Fibroblast of skin of abdomen (primary cell): Measurements from ENCODE around the gene MCM3AP.
"Not testable (repeated sequence)": the region's sequence is repeated elsewhere in the genome, so short reads cannot be mapped to it uniquely, and the experiment has no call there.

Source experiments
- DNase-seq: peaks from one replicate; pipeline ENCODE4 v3.0.0-alpha.2; 2013

The MCM3AP gene

DNA sequence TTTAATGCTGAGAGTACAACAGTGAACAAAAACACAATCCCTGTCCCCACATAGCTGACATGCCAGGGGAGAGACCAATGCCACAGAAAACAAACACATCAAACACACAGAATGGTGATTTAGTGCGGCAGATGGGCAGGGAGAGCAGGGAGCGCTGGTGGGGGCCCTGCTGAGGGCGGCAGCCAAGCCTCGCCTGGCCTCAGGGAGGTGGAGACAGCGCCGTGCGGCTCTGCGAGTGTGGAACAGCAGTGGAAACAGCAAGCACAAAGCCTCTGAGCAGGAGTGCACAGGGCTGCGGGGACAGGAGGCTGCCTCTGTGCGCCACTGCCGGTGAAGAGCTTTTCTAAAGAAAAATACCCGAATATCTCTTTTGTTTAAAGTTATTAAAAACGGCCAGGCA is 17.0 kb downstream of the MCM3AP start:
- no peak for DNase-seq

DNA sequence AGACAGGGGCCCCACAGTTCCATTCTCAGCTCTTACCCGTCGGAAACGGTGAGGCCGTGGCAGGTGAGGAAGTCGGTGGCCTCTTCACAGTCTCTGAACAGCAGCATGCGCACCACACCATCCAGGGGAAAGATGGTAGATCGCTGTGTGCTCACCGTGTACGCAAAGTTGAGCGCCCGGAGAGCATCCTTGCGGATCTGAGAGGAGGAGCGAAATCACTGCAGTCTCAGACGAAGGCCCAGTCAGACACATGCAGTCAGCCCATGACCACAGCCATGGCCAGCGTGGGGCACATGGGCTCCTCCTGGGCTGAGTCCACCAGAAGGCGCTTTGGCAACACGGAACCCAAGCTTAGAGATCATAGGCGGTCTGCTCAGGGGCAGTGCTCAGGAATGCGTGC is 18.5 kb downstream of the MCM3AP start:
- DNase-seq, result no peak

DNA sequence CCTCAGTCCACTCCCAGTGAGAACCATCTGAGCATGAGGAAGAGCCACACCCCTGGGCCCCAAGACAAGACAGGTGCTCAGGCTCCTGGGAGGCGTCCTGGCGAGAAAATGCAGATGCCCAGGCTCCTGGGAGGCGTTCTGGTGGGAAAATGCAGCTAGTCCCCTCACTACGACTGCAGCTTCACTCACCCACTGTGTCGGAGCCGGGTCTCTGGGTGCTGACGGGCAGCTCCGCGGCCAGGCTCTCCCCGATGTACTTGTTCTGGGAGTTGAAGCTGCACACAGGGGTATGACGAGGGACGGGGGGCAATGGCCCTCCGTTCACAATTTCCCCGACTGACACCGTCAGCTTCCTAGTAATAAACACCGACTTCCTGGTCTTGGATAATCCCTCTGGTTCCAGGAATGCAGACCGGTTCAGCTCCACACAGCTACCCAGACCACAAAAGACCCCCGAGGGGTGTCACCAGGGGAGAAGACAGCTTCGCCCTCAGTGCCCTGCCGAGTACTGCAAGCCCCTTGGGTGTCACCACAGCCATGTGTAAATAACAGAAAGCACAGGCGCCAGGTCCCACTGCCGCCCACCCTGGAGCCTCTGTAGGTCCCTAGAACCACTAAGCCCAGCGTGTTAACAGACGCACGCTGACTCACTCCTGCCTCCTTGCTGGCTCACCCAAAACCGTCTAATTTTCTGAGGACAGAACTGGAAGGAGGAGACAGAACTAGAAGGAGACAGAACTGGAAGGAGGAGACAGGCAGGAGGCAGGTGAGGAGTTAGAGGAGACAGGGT is 19.5 kb downstream of the MCM3AP start:
- DNase-seq, result no peak

DNA sequence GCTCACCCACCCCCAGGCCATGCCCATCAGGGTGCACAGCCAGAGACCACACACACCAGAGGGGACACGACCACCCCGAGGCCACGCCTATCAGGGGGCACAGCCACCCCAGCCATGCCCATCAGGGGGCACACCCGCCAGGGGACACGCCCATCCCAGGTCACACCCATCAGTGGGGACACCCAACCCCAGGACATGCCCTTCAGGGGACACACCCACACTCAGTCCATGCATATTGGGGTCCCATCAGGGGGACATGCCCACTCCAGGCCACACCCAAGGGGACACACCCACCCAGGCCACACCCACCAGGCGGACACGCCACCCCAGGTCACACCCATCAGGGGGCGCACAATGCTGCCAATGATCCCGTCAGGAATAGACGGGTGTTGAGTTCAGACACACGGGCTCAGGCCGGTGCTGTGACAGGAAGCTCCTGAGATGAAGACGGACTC is 20.7 kb downstream of the MCM3AP start:
- no peak for DNase-seq

DNA sequence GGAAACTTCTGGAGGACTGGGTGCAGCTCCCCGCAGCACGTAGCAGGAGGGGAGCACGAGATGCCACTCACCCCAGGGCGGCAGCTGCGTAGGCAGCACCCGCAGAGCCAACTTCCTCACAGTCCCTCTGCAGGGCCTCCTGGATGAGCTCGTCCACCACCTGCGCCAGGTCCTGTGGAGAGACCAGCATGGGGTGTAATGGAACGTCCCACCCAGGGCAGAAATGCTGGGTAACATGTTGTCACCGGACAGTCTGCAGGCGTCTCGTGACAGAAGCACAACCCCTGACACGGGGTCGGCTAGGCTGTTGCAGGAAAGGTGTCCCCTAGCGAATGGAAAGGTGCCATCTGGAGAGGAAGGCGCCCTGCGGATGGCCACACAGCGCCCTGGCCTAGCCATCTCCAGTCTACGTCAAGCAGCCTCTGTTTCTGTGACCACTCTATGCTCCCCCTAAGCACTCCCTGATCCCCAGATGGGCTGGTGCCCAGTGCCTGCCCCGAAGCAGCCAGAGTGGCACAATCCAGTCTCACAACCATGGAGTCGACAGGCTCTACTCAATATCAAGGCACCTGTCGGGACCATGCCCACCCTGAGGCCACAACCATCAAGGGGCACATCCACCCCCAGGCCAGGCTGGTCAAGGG is 21.2 kb downstream of the MCM3AP start:
- DNase-seq, result no peak

DNA sequence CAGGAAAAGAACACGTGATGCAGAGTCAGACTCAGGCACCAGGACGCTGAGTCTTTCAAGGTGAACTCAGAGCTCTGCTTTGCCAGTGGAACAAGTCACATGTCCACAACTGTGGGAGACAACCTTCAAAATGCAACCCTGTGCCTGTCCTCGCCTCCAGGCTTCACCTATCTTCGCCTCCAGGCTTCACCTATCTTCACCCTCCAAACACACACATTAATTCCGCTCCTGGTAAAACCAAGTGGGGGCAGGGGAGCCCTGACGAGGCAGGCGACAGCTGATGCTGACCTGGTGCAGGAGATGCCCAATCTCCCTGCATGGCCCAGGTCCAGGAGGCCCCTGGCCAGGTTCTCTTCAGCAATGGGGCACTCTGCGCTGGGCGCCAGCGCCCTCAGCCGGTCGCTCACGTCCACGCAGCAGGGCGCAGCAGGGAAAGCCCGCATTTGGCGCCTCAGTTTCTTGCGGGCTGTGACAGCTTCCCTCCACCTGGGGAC is 28.9 kb downstream of the MCM3AP start:
- DNase-seq, result no peak

DNA sequence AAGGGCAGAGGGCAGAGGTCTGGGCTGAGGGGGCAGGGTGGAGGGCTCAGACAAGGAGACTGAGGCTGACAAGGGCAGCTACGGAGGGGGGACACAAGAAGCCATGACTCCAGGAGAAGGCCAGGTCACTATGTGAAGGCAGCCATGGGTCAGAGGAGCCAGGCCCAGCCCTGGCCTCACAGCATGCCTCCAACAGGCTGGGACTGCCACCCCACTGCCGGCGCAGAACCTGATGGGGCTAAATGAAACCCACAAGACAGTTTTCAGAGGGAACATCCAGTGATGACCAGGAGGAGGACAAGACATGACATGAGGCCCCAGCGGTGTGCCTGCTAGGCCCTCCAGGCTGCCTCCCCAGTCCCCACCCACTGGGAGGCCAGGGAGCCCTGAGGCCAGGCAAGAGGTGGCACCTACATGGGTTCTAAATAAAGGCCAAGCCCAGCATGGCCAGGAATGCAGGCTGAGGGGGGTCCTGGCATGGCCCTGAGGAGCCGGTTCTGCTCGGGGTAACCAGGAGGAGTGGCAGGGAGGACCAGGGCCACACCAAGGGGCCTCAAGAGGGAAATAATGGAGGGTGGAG is 29.6 kb downstream of the MCM3AP start:
- no peak for DNase-seq

DNA sequence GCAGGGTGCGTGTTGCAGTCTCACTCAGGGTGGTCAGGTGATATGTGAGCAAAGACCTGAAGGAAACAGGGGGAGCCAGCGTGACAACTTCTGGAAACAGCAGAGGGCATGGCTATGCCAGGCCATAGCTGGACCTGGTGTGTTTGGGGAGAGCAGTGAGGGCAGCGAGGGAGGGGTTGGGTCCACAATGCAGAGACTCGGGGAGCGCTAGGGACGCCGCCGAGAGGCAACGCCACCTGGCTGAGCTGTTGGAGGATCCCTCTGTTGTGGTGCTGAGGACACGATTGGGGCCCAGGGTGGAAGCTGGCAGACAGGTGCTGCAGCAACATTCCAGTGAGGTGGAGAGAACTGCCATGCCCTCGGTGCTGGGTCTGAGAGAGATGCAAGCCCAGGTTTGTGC is 30.2 kb downstream of the MCM3AP start:
- DNase-seq, result no peak

DNA sequence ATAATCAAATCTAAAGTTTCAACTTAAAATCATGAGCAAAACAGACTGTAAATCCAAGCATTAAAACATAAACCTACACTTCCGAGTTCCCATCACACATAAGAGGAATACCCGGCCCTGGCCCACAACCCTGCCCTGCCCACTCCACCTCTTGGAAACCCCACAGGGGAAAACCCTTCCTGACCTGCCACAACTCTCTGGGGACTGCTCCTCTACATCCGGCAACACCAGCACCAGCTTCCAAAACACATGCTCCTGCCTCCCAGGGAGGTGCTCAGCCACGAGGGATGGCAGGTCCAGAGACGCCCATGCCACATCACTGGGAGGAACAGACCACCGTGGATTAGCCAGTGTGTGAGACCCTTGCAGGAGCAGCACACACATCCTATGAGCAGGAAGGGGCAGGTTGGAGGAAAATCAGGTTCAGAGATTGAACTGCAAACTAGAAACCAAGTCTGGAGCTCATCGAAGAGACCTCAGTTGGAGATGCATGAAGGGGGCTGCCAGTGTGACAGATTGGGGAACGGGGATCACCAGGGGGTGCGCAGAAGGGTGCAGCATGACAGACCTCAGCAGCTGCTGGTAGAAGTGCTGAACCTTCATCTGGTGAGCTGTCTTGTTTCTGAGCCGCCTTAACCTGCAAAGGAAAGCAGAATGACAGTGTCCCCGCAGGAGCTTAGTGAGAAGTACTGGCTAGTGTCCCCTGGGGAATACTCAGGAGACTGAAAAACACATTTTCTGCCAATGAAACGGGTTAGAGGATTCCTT is 31.0 kb downstream of the MCM3AP start:
- DNase-seq, result no peak

DNA sequence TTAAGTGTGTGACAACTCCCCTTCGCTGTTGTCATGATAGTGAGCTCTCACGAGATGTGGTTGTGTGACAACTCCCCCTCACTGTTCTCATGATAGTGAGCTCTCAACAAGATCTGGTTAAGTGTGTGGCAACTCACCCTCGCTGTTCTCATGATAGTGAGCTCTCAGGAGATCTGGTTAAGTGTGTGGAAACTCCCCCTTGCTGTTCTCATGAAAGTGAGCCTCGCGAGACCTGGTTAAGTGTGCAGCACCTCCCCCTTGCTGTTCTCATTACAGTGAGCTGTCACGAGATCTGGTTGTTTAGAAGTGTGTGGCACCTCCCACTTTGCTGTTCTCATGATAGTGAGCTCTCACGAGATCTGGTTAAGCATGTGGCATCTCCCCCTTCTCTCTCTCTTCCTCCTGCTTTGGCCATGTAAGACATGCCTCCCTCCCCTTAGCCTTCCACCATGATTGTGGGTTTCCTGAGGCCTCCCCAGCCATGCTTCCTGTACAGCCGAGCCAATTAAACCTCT is 31.7 kb downstream of the MCM3AP start:
- DNase-seq, result peak; percentile 5

DNA sequence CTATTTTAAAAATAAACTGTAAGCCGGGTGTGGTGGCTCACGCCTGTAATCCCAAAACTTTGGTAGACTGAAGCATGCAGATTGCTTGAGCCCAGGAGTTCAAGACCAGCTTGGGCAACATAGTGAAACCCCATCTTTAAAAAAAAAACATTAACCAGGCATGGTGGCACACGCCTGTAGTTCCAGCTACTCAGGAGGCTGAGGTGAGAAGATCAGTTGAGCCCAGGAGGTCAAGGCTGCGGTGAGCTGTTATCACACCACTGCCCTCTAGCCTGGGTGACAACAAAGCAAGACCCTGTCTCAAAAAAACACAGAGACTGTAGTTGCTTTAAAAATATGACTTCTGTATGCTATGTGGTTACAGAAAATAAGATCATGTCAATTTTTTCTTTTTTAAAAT is 32.6 kb downstream of the MCM3AP start:
- no peak for DNase-seq

DNA sequence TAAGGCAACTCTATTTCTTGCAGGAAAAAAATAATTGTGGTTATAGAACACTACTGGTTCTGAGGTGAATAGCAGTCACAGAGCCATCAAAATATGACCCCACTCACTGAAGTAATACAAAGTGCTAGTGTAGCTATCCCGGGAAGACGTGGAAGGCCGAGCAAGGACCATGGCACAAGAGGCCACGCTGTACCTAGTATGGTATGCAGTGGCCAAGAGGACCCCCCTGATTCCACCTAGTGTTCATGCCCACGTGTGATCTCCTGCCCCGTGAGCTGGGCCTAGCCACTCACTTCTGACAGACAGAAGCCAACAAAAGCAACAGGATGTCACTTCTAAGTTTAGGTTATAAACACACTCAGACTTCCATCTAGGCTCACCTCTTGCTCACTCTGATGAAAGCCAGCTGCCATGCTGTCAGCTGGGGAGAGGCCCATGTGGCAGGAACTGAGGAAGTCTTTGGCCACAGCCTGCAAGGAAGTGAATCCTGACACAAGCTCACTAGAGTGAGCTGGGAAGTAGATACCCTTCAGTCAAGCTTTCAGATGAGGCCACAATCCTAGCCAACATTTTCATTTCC is 35.2 kb downstream of the MCM3AP start:
- DNase-seq, result no peak

DNA sequence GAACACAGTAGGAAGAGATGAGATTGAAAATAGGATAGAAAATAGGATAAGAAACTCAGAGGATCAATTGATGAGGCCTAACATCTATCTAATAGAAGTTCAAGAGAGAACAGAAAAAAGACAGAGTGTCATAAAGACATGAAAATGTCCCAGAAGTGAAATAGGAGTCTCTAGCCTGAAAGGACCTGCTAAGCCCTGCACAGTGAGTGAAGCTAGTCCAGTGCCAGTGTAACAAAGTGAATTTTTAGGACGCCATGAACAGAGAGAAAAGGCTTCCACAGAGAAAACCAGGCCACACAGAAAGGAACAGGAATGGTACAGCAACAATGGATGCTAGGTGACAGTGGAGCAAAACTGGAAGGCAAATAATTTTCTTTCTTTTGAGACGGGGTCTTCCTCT is 36.6 kb downstream of the MCM3AP start:
- DNase-seq, result no peak

DNA sequence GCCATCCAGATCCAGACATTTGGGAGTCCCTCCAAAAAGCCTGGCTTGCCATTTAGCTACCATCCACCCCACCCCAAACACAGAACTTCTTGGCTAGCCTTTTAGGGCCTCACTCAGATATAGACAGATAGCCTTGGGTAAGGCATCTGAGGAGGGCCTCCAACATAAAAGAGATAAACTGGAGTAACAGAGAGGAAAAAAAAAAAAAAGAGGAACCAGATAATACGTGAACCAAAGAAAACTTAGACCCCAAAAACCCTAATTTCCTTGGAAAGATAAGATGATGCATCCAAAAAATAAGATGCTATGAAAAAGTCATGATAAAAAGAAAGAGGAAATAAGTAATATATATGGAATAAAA is 37.0 kb downstream of the MCM3AP start:
- no peak for DNase-seq

DNA sequence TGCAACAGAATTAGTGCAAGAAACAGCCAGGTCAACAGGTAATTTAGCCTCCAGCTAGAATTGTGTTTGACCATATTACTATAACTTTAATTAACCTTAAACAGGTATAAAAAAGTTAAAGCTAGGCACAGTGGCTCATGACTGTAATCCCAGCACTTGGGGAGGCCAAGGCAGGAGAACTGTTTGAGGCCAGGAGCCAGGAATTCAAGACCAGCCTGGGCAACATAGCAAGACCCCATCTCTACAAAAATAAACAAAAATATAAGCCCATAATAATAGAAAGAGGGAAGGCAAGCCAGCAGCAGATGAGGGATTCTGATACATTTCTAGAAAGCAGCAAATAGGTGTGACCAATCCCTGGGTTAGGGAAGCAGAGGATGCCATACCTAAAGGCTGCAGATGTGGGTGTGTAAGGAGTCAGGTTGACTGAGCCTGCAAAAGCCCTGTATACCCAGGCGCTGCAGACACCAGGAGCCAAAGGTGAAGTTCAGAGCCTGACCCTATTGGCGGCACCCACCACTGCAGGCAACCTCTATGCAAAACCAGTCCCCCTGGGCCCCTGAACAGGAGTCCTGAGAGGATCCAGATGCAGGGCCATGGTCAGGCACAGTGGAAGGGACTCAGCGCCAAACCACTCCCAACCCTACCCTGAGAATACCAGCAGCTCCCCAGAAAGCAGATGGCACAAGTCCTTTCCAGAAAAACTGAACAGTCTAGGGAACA is 37.6 kb downstream of the MCM3AP start:
- DNase-seq, result no peak

DNA sequence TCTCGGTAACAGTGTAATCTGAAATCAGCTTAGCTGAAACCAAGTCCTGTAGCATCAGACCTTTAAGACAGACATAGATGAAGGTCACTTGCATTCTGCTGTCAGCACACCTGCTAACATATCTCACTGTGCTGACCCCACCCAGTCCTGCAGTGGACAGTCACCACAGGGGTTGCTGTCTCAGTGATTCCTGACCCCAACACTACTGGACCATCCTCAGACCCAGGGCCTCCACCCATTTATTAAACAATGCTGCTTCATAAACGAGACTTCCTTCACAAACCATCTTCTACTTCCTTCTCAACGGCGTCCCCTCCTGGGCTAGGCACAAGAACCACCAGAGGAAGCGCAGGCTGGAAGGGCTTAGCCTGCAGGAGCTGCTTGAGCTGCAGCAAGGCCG is 39.1 kb downstream of the MCM3AP start:
- no peak for DNase-seq

DNA sequence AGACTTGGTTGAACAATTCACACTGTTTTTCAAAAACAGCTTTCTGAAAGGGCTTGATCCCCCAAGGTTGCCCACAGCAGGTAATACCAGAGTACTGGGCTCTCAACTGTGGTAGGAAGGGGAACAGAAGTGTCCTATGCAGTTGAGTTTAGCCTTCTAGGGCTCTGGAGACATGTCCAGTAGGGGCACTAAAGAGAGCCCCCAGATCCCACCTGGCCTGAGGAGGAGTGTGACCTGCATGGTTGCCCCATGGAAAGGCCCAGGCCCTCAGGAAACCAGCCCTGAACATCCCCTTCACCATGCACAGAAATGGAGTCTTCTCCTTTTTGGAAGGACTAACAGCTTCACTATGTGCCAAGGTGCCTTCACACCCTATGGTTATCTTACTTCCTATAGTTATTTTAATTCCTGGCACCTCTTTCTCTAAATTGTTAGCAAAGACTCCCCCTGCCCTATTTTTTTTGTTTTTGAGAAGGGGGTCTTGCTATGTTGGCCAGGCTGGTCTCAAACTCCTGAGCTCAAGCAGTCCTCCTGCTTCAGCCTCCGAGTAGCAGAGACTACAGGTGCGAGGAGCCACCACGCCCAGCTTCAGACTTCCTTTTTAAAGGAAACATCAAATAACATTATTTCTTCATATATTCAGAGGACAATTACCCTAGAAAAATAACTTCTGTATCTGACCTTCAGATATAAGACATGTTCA is 40.0 kb downstream of the MCM3AP start:
- DNase-seq, result no peak

DNA sequence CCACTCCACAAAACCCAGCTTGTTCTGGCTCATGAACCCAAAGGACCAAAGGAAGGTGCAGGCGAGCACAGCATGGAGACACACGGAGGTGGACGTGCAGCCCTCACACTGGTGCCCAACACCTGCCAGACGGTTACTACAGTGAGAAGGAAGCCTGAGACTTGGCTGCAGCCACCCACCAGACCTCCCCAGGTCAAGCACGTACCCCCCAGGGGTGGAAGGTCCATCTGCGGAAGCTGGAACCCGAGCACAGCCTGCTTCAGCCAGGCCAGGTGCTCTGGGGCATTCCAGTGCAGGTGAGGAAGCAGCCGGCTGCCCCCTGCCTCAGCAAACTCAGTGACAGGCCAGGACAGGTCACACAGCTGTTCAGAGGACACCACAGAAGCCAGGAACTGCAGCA is 40.8 kb downstream of the MCM3AP start:
- DNase-seq, result no peak

DNA sequence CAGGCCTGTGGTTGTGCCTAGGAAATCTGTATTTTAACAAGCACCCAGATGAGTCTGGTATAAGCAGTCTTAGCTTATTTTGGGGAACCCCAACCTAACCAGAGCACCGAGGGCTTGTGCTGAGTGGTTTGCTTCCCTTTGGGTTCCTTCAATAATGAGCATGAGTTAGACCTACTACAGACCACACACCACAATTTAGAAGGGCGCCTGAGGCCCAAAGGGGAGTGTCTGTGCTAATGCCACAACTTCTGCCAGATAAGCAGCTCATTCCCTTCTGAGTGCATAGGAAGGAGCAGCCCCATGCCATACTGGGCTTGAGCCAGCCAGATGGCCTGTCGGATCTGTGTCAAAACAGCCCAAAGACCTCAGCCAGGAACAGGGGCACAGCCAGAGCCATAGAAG is 41.5 kb downstream of the MCM3AP start:
- no peak for DNase-seq

DNA sequence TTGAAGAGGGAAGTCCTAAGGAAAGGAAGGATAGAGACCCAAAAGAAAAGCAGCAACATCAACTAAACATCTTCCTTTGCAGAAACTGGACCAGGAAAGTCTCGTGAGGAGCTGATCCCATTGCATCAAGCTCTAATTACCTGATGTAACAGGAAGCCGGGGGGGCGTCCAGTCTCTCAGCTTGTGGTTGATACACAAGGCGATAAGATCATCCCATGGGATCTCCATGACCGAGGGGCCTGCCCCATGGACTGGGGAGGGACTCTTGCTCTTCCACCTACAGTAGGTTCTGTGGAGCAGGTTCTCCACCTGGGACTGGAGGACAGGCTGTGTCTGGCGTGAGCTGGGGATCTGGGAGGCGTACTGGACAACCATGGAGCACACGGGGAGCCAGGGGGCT is 42.1 kb downstream of the MCM3AP start:
- DNase-seq, result no peak

DNA sequence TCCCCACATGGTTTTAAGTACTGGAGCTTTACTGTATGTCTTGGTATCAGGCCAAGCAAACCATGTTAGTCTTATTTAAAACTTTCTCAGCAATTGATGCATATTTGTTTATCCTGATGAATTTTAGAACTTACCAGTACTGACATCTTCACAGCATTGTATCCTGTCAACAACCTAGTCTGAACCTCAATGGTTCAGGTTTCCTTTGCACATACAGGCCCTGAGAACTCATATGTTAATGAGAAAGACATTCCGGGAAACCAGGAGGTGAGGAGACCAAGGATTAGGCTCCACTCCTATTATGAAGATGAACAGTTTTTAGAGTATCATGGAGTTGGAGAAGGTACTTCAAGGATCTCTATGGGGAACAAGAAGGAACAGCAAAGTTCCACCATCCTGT is 43.8 kb downstream of the MCM3AP start:
- not testable (repeated sequence) for DNase-seq
